BJ (cell line): ENCODE measurements around the gene NMT1. TPM values are rescaled to one million over a fixed set of nuclear protein-coding genes. Genes with fewer than 3 reads are reported as not detected.

Experiments
- CTCF ChIA-PET: fragments of 350-600 bp; formaldehyde crosslinking; extraction: SDS; loops from one replicate; lab custom pipeline; 2021; ENCODE audit warnings: antibody characterized with exemption, inconsistent platforms; lab: Yijun Ruan, JAX
- POLR2A ChIA-PET: fragments of 300-600 bp; sonication (Branson Sonifier 250); formaldehyde crosslinking; extraction: SDS; loops from one replicate; lab custom pipeline; 2021; ENCODE audit warnings: antibody characterized with exemption; lab: Charles Lee
- DNase-seq: peaks from one replicate; pipeline ENCODE4 v3.0.0-alpha.2; 2011; ENCODE audit warnings: low read depth
- H3K27me3 ChIP-seq: 2 replicates; pipeline ENCODE4 v1.6.0; 2011; ENCODE audit warnings: low read length; ENCODE audit not compliant: control insufficient read depth, insufficient read depth
- H3K36me3 ChIP-seq: 2 replicates; pipeline ENCODE4 v1.5.1; 2011; ENCODE audit warnings: low read length; ENCODE audit not compliant: control insufficient read depth, insufficient read depth
- H3K4me3 ChIP-seq: 2 replicates; pipeline ENCODE4 v1.5.1; 2011; ENCODE audit warnings: low read depth, mild to moderate bottlenecking, control low read depth, low read length
- CTCF ChIP-seq: IDR thresholded peaks from 2 replicates; pipeline ENCODE4 v1.5.1; 2011; ENCODE audit warnings: low read depth, mild to moderate bottlenecking, control low read depth, inconsistent platforms, low read length, moderate library complexity; ENCODE audit not compliant: insufficient read depth
- polyA plus RNA-seq: library from polyadenylated mRNA; depleted of rRNA; stranded (reverse); fragments of >200 nt; gene quantifications from 2 replicates; pipeline ENCODE4 v1.2.3, GENCODE V29; 2011

Gene NMT1
- polyA plus RNA-seq, 1 experiment: 62.5 TPM

- TF ChIP-seq CTCF: no peak
- ChIA-PET POLR2A (no interaction called here), CTCF (interaction anchor here (0.8 to 6.9 kb wide), 6 partner anchors 8 to 207 kb away, joined by 3 to 95 read pairs (median 4); partner anchors contain the start of genes ACBD4 and HEXIM1)
- Histone ChIP-seq H3K36me3 (peaks cover 2% of the 10 kb centered on the region), H3K27me3 (no peaks in the 10 kb centered on the region), H3K4me3 (no peak overlapping the region)
- DNase-seq: no peak
These were observed 66.1 kb downstream of the NMT1 start for GRCh38 chr17:45127207-45127547.

- POLR2A ChIA-PET: interaction anchor here (0.6 kb wide), 1 partner anchor 22 kb away, joined by 3 read pairs; no protein-coding TSS in a partner anchor
- CTCF ChIA-PET: interaction anchor here (0.8 to 6.9 kb wide), 7 partner anchors 8 to 764 kb away, joined by 3 to 95 read pairs (median 4); partner anchors contain the start of genes ACBD4, FAM171A2 and HEXIM1
- DNase-seq: no peak
- no peak overlapping the region for H3K4me3 ChIP-seq
- no peaks in the 10 kb centered on the region for H3K27me3 ChIP-seq
- H3K36me3 ChIP-seq: peaks cover 2% of the 10 kb centered on the region
- no peak for TF ChIP-seq CTCF
These were observed 66.6 kb downstream of the NMT1 start for GRCh38 chr17:45127548-45128300.

- H3K27me3 ChIP-seq: no peaks in the 10 kb centered on the region
- no peak overlapping the region for H3K4me3 ChIP-seq
- POLR2A ChIA-PET: interaction anchor here (0.6 kb wide), 1 partner anchor 23 kb away, joined by 3 read pairs; no protein-coding TSS in a partner anchor
- TF ChIP-seq CTCF: no peak
- H3K36me3 ChIP-seq: peaks cover 2% of the 10 kb centered on the region
- no peak for DNase-seq
- CTCF ChIA-PET: interaction anchor here (0.9 to 6.9 kb wide), 5 partner anchors 10 to 765 kb away, joined by 3 to 95 read pairs (median 4); partner anchors contain the start of genes FAM171A2 and HEXIM1
These were observed 67.2 kb downstream of the NMT1 start for GRCh38 chr17:45128331-45128730.

- no peak for DNase-seq
- ChIA-PET CTCF (interaction anchor here (1.2 to 6.9 kb wide), 4 partner anchors 11 to 219 kb away, joined by 3 to 95 read pairs (median 8); no protein-coding TSS in a partner anchor), POLR2A (interaction anchor here (0.6 kb wide), 2 partner anchors 183 to 485 kb away, joined by 3 read pairs; no protein-coding TSS in a partner anchor)
- peaks cover 2% of the 10 kb centered on the region for H3K36me3 ChIP-seq
- H3K27me3 ChIP-seq: no peaks in the 10 kb centered on the region
- no peak overlapping the region for H3K4me3 ChIP-seq
- TF ChIP-seq CTCF: no peak
These were observed 67.9 kb downstream of the NMT1 start for GRCh38 chr17:45128989-45129388.

- Histone ChIP-seq H3K36me3 (peaks cover 1% of the 10 kb centered on the region), H3K27me3 (no peaks in the 10 kb centered on the region), H3K4me3 (no peak overlapping the region)
- no peak for DNase-seq
- CTCF ChIA-PET: interaction anchor here (0.8 to 7.3 kb wide), 8 partner anchors 11 to 350 kb away, joined by 3 to 131 read pairs (median 4); partner anchors contain the start of gene HEXIM1
- POLR2A ChIA-PET: interaction anchor here (0.6 kb wide), 2 partner anchors 182 to 486 kb away, joined by 3 read pairs; no protein-coding TSS in a partner anchor
- no peak for TF ChIP-seq CTCF
These were observed 68.4 kb downstream of the NMT1 start for GRCh38 chr17:45129426-45129939.
